Keratinocyte (primary cell): ENCODE measurements around the gene MMP2. TPM values are rescaled to one million over a fixed set of nuclear protein-coding genes. Genes with fewer than 3 reads are reported as not detected.

ENCODE experiments used
- DNase-seq: peaks from one replicate; pipeline ENCODE4 v3.0.0-alpha.2; 2011; ENCODE audit warnings: low read depth, missing footprints, low spot score
- FAIRE-seq: peaks from 2 replicates; lab custom pipeline; 2011; peaks lifted over from hg19 to GRCh38; lab: Jason Lieb, UNC
- H2AFZ ChIP-seq: 2 replicates; pipeline ENCODE4 v1.6.0; 2012; ENCODE audit warnings: low read length, control low read depth, inconsistent platforms; ENCODE audit not compliant: control insufficient read depth
- H3K27ac ChIP-seq: 2 replicates; pipeline ENCODE4 v1.5.1; 2011; ENCODE audit warnings: low read length; ENCODE audit not compliant: control insufficient read depth, insufficient read depth
- H3K27me3 ChIP-seq: 3 replicates; pipeline ENCODE4 v1.6.0; 2011; ENCODE audit warnings: low read length; ENCODE audit not compliant: control insufficient read depth, insufficient read depth; ENCODE audit errors: extremely low read depth
- H3K36me3 ChIP-seq, 2 experiments: 2 replicates in 1 of 2; 3 replicates in 1 of 2; pipeline ENCODE4 v1.5.1; 2011; ENCODE audit warnings: low read length in 2 of 2, mild to moderate bottlenecking in 1 of 2; ENCODE audit not compliant: control insufficient read depth in 2 of 2, insufficient read depth in 2 of 2; ENCODE audit errors: extremely low read depth in 1 of 2
- H3K4me1 ChIP-seq: 3 replicates; pipeline ENCODE4 v1.5.1; 2011; ENCODE audit warnings: low read length; ENCODE audit not compliant: control insufficient read depth, insufficient read depth; ENCODE audit errors: extremely low read depth
- H3K4me2 ChIP-seq: 3 replicates; pipeline ENCODE4 v1.6.0; 2011; ENCODE audit warnings: low read depth, low read length; ENCODE audit not compliant: control insufficient read depth, insufficient read depth; ENCODE audit errors: extremely low read depth
- H3K4me3 ChIP-seq, 3 experiments: fragments of 200-600 bp in 1 of 3; sonication (generic) in 1 of 3; 2 replicates in 2 of 3; 3 replicates in 1 of 3; pipeline ENCODE4 v1.5.1; 2011 to 2016; ENCODE audit warnings: low read length in 3 of 3, mild to moderate bottlenecking in 3 of 3, control low read depth in 2 of 3, inconsistent platforms in 1 of 3, low read depth in 1 of 3, mixed read lengths in 1 of 3, mixed run types in 1 of 3, moderate library complexity in 1 of 3; ENCODE audit not compliant: control insufficient read depth in 2 of 3, insufficient read depth in 2 of 3; ENCODE audit errors: extremely low read depth in 1 of 3
- H3K79me2 ChIP-seq: 2 replicates; pipeline ENCODE4 v1.6.0; 2012; ENCODE audit warnings: low read length; ENCODE audit not compliant: control insufficient read depth, insufficient read depth
- H3K9ac ChIP-seq: 3 replicates; pipeline ENCODE4 v1.6.0; 2011; ENCODE audit warnings: low read length; ENCODE audit not compliant: control insufficient read depth, insufficient read depth; ENCODE audit errors: extremely low read depth
- H3K9me1 ChIP-seq: 3 replicates; pipeline ENCODE4 v1.6.0; 2011; ENCODE audit warnings: low read length; ENCODE audit not compliant: control insufficient read depth, insufficient read depth; ENCODE audit errors: extremely low read depth
- H3K9me3 ChIP-seq: 2 replicates; pipeline ENCODE4 v1.5.1; 2012; ENCODE audit warnings: low read depth, low read length; ENCODE audit not compliant: control insufficient read depth
- H4K20me1 ChIP-seq: 3 replicates; pipeline ENCODE4 v1.6.0; 2011; ENCODE audit warnings: low read length; ENCODE audit not compliant: control insufficient read depth, insufficient read depth; ENCODE audit errors: extremely low read depth
- CTCF ChIP-seq, 3 experiments: IDR thresholded peaks in 1 of 3; conservative IDR thresholded peaks in 1 of 3; optimal IDR thresholded peaks in 1 of 3; 2 replicates in 2 of 3; 3 replicates in 1 of 3; pipeline versions ENCODE3 to v1.5.1; 2011; ENCODE audit warnings: low read length in 3 of 3, mild to moderate bottlenecking in 3 of 3, moderate library complexity in 2 of 3, control low read depth in 1 of 3, inconsistent platforms in 1 of 3; ENCODE audit not compliant: insufficient read depth in 2 of 3; ENCODE audit errors: extremely low read depth in 1 of 3
- EZH2 ChIP-seq: IDR thresholded peaks from one replicate; pipeline ENCODE4 v1.6.1; 2012; ENCODE audit warnings: inconsistent platforms, mild to moderate bottlenecking, low read length, moderate library complexity
- dilution Hi-C: fragments of 300-500 bp; cut with MboI; formaldehyde crosslinking; loops from one replicate; pipeline ENCODE4 v1.7.0; 2020; ENCODE audit warnings: low sequenced_read_pairs; ENCODE audit not compliant: extremely low pct_ligation_motif_present
- polyA plus RNA-seq, 5 experiments: library from polyadenylated mRNA; depleted of rRNA in 3 of 5; stranded (reverse) in 3 of 5; stranded (forward) in 1 of 5; unstranded in 1 of 5; fragments of >200 nt; gene quantifications; 1 replicate in 1 of 5; 2 replicates in 3 of 5; 3 replicates in 1 of 5; pipeline versions ENCODE4 v1.2.1 to v1.2.3, GENCODE V29; 2011 to 2012; ENCODE audit warnings: missing spikeins in 2 of 5, low read depth in 1 of 5, low replicate concordance in 1 of 5

Gene MMP2
- polyA plus RNA-seq, 1 donor (not counting 4 experiments of a cell fraction or from before 2014, with no cell fraction given) = 59.2 TPM

- Histone ChIP-seq H4K20me1 (no peaks in the 10 kb centered on the region), H3K9me1 (no peaks in the 10 kb centered on the region), H3K4me2 (no peak overlapping the region), H2AFZ (no peak overlapping the region), H3K9me3 (no peaks in the 10 kb centered on the region), H3K27ac (no peak overlapping the region), H3K27me3 (no peaks in the 10 kb centered on the region), H3K79me2 (no peaks in the 10 kb centered on the region), H3K36me3 (peaks cover 6 to 7% of the 10 kb centered on the region in 2 experiments), H3K9ac (no peak overlapping the region), H3K4me3 (no peak overlapping the region), H3K4me1 (peaks cover 9% of the 10 kb centered on the region)
- FAIRE-seq (no peak), DNase-seq (no peak)
- TF ChIP-seq EZH2 (no peak), CTCF (optimal IDR thresholded peaks at IDR 0.05 in 1 of 3, IDR thresholded peaks at IDR 0.05 in 1 of 3, conservative IDR thresholded peaks at IDR 0.05 in 1 of 3; ENCODE audit: extremely low read depth in 1 of 3, insufficient read depth in 2 of 3, low read length in 3 of 3) (no peak)
- dilution Hi-C loops = no loop called here
Measured at GRCh38 chr16:55543472-55543871, 64.5 kb downstream of the MMP2 start.

- Histone ChIP-seq H3K4me3 (no peak overlapping the region), H3K4me1 (peaks cover 19% of the 10 kb centered on the region), H3K36me3 (peaks cover 0 to 5% of the 10 kb centered on the region in 2 experiments), H3K9me1 (no peaks in the 10 kb centered on the region), H3K4me2 (peak overlapping the region; percentile 53), H3K27ac (peak overlapping the region; percentile 49), H2AFZ (no peak overlapping the region), H3K27me3 (no peaks in the 10 kb centered on the region), H3K79me2 (peaks cover 2% of the 10 kb centered on the region), H3K9me3 (no peaks in the 10 kb centered on the region), H4K20me1 (no peaks in the 10 kb centered on the region), H3K9ac (no peak overlapping the region)
- dilution Hi-C loops = no loop called here
- peak; percentile 44 for DNase-seq
- peak; percentile 98 for FAIRE-seq
- TF ChIP-seq EZH2 (no peak), CTCF (optimal IDR thresholded peaks at IDR 0.05 in 1 of 3, IDR thresholded peaks at IDR 0.05 in 1 of 3, conservative IDR thresholded peaks at IDR 0.05 in 1 of 3; ENCODE audit: extremely low read depth in 1 of 3, insufficient read depth in 2 of 3, low read length in 3 of 3) (no peak)
Measured at GRCh38 chr16:55552621-55553020, 73.6 kb downstream of the MMP2 start.
